PFSK-1 (cell line): ENCODE data around the gene CCDC63.

ENCODE experiments used
- FOXP2 ChIP-seq: optimal IDR thresholded peaks from 2 replicates; pipeline ENCODE3; 2011; ENCODE audit warnings: borderline replicate concordance, control low read depth, inconsistent platforms; ENCODE audit not compliant: insufficient read depth; ENCODE audit errors: extremely low read length, extremely low read depth
- POLR2AphosphoS5 ChIP-seq: IDR thresholded peaks from 2 replicates; pipeline ENCODE4 v1.6.1; 2012; ENCODE audit warnings: low read depth, mild to moderate bottlenecking, control low read depth, low read length, moderate library complexity
- SIN3A ChIP-seq: IDR thresholded peaks from 2 replicates; pipeline ENCODE4 v1.6.1; 2012; ENCODE audit warnings: mild to moderate bottlenecking, low read length, moderate library complexity, borderline replicate concordance; ENCODE audit not compliant: insufficient read depth
- TAF1 ChIP-seq: IDR thresholded peaks from 2 replicates; pipeline ENCODE4 v1.6.1; 2012; ENCODE audit warnings: low read length, control low read depth, borderline replicate concordance; ENCODE audit not compliant: insufficient read depth
- TF ChIP-seq, protein P1 (sequence below), 2 experiments: IDR thresholded peaks; 2 replicates each; pipeline versions ENCODE4 v1.6.1 to v1.8.0; 2011 to 2012; ENCODE audit warnings: low read depth in 2 of 2, low read length in 2 of 2, control low read depth in 1 of 2, inconsistent platforms in 1 of 2, mild to moderate bottlenecking in 1 of 2, moderate library complexity in 1 of 2; ENCODE audit not compliant: insufficient read depth in 1 of 2

Gene CCDC63

DNA sequence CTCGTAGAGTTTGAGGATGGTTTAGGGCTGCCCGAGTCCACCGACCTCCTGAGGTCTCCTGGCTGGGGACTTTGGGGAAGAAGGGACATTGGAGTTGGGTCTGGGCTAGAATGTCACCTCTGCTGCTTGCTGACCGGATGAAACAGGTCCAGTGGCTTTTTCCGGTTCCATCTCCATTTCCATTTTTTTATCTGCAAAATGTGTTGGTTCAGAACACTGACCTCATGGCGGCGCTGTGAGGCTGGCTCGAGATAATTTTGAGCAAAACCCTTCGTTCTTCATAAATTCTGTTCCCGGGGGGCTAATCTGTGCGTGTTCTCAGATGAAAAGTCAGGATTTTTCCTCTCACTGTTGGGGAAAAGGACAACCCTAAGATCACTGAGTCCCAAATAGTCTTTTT, 85.3 kb downstream of the CCDC63 start:
- TF ChIP-seq SIN3A (no peak), POLR2AphosphoS5 (no peak), TAF1 (no peak), FOXP2 (no peak)
- TF ChIP-seq, protein P1, sequence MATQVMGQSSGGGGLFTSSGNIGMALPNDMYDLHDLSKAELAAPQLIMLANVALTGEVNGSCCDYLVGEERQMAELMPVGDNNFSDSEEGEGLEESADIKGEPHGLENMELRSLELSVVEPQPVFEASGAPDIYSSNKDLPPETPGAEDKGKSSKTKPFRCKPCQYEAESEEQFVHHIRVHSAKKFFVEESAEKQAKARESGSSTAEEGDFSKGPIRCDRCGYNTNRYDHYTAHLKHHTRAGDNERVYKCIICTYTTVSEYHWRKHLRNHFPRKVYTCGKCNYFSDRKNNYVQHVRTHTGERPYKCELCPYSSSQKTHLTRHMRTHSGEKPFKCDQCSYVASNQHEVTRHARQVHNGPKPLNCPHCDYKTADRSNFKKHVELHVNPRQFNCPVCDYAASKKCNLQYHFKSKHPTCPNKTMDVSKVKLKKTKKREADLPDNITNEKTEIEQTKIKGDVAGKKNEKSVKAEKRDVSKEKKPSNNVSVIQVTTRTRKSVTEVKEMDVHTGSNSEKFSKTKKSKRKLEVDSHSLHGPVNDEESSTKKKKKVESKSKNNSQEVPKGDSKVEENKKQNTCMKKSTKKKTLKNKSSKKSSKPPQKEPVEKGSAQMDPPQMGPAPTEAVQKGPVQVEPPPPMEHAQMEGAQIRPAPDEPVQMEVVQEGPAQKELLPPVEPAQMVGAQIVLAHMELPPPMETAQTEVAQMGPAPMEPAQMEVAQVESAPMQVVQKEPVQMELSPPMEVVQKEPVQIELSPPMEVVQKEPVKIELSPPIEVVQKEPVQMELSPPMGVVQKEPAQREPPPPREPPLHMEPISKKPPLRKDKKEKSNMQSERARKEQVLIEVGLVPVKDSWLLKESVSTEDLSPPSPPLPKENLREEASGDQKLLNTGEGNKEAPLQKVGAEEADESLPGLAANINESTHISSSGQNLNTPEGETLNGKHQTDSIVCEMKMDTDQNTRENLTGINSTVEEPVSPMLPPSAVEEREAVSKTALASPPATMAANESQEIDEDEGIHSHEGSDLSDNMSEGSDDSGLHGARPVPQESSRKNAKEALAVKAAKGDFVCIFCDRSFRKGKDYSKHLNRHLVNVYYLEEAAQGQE (IDR thresholded peaks at IDR 0.05; ENCODE audit: insufficient read depth in 1 of 2, low read depth in 2 of 2, low read length in 2 of 2): no peak

DNA sequence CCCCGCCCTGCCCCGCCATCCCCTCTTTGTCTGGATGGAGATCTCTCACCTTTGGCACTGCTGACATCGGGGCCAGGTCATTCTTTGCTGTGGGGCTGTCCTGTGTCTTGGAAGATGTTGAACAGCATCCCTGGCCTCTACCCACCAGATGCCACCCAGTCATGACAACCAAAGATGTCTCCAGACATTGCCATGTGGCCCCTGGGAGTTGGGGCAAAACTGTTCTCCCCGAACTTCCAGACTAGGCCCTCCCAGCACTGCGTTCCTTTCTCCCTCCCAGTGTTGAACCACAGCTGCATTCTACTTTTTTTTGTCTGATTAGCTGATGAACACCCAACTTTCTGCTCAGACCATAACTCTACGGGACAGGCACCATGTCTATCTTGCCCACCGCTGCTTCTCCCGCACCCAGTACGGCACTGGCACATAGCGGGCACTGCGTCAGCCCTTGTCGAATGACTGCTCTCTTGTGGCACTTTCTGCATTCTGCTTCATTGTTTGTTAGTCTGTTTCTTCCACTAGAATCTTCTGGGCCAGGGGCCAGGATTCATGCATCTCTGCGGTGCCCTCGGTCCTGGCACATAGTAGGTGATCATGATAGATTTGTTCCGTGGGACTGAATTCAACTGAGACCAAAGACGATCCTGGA, 86.7 kb downstream of the CCDC63 start:
- TF ChIP-seq, protein P1 (IDR thresholded peaks at IDR 0.05; ENCODE audit: insufficient read depth in 1 of 2, low read depth in 2 of 2, low read length in 2 of 2): no peak
- TF ChIP-seq FOXP2: no peak
- TF ChIP-seq POLR2AphosphoS5: no peak
- TF ChIP-seq TAF1: no peak
- no peak for TF ChIP-seq SIN3A

DNA sequence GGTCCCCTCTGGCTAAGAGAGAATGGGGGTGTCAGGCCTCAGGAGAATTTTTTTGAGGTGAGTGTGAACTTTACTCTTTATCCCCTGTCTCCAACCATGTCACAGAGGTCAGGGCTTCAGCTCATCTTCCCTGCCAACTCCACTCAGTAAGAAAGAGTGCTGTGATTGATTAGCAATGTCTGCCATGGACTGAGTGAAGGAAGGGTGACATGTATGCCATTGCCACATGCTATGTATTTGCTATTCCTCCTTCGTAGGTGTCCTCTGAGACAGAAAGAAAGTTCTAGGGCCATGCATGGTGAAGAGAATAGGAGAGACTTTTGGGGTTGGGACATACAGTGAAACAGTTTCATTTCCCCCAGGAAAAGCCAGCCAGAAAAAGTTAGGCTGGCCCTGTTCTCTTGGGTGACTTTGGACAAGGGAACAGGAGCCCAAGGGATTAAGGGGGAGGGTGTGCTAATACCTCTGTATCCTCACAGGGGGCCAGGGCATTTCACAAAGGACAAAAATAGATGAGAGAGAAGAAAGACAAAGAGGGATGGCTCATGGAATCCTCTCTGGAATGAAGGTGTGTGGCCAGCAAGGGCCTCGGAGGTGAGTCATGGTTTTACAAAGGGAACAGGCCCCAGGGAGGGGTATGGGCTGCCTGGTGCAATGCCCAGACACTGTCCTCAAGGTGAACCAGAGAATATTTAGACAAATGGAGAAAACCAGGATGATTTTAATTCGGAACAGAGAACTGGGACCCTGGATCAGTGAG, 87.5 kb downstream of the CCDC63 start:
- TF ChIP-seq FOXP2 (no peak), SIN3A (no peak), TAF1 (no peak), POLR2AphosphoS5 (no peak)
- TF ChIP-seq, protein P1 (IDR thresholded peaks at IDR 0.05; ENCODE audit: insufficient read depth in 1 of 2, low read depth in 2 of 2, low read length in 2 of 2): no peak

DNA sequence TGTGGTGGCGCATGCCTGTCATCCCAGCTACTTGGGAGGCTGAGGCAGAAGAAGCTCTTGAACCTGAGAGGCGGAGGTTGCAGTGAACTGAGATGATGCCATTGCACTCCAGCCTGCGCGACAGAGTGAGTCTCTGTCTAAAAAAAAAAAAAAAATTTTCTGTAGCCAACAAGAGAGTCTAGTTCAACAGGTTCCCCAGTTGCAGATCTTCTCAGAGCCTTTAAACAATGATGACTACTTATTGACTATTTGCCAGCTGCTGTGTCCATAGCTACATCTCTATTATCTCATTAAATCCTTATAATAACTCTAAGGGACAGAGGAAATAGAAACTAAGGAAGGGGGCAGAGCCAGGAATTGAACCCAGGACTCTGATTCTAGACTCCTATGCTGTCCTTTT, 88.8 kb downstream of the CCDC63 start:
- no peak for TF ChIP-seq TAF1
- no peak for TF ChIP-seq SIN3A
- TF ChIP-seq, protein P1 (IDR thresholded peaks at IDR 0.05; ENCODE audit: insufficient read depth in 1 of 2, low read depth in 2 of 2, low read length in 2 of 2): no peak
- no peak for TF ChIP-seq FOXP2
- no peak for TF ChIP-seq POLR2AphosphoS5
